ENCODE data around the gene DENND4C.

DNA sequence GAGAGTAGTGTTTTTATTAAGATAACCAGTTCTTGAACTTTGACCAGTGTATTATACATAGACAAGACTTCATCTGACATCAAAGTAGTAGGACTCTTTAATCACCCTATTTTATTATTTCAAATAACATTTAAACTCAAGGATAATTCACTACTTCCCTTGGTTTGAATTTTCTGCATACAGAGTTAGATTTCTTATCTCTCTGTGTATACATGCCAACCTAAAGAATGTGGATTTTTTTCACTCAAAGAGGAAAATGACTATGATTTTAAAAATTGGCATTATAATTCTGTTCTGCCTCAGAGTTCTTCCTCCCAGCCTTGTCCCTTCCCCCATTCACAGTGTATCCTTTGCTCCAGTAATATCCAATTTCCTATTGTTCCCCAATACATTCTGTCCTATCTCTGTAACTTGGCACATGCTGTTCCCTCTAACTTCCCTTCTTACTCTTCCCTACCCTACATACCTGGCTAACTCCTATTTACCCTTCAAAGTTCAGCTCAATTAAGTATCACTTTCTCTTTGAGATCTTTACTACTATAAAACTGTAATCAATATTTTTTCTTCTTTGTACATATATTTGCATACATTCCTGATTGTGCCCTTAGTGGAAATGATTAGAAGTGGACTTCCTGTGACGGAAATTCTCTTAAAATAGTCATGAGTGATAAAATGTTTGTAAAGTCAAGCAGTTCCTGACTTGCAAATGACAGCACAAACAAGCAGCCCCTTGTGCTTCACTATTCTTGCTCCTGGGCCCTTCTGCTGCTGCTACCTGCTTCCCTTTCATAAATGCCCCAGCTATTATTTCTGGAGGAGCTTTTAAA is 38.1 kb upstream of the DENND4C start:
- TF ChIP-seq, protein P1, sequence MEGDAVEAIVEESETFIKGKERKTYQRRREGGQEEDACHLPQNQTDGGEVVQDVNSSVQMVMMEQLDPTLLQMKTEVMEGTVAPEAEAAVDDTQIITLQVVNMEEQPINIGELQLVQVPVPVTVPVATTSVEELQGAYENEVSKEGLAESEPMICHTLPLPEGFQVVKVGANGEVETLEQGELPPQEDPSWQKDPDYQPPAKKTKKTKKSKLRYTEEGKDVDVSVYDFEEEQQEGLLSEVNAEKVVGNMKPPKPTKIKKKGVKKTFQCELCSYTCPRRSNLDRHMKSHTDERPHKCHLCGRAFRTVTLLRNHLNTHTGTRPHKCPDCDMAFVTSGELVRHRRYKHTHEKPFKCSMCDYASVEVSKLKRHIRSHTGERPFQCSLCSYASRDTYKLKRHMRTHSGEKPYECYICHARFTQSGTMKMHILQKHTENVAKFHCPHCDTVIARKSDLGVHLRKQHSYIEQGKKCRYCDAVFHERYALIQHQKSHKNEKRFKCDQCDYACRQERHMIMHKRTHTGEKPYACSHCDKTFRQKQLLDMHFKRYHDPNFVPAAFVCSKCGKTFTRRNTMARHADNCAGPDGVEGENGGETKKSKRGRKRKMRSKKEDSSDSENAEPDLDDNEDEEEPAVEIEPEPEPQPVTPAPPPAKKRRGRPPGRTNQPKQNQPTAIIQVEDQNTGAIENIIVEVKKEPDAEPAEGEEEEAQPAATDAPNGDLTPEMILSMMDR (IDR thresholded peaks at IDR 0.05; ENCODE audit: borderline replicate concordance, extremely low read depth, low read length, poor library complexity, severe bottlenecking), result no peak
- no peak for TF ChIP-seq EZH2 (IDR thresholded peaks at IDR 0.05; ENCODE audit: borderline replicate concordance, low read depth, low read length, severe bottlenecking)

Measured in DND-41 (cell line).